Common myeloid progenitor, CD34-positive (primary cell): ENCODE results near the gene SLC43A1.

Experiments
- CTCF ChIA-PET: fragments of 350-600 bp; sonication (Branson Sonifier 250); formaldehyde crosslinking; loops from one replicate; lab custom pipeline; 2021; ENCODE audit warnings: antibody characterized with exemption; lab: Charles Lee
- POLR2A ChIA-PET: fragments of 350-600 bp; sonication (Branson Sonifier 250); formaldehyde crosslinking; loops from one replicate; lab custom pipeline; 2021; ENCODE audit warnings: antibody characterized with exemption; lab: Charles Lee
- DNase-seq, 3 donors: peaks; one replicate each; pipeline versions ENCODE4 v3.0.0 to v3.0.0-alpha.2; 2013
- H3K27ac ChIP-seq, 2 experiments: 1 replicate in 1 of 2; 2 replicates in 1 of 2; pipeline ENCODE4 v1.7.0; 2013; ENCODE audit warnings: inconsistent platforms in 2 of 2, low read length in 2 of 2, mild to moderate bottlenecking in 2 of 2, low read depth in 1 of 2, moderate library complexity in 1 of 2; ENCODE audit not compliant: severe bottlenecking in 2 of 2, insufficient read depth in 1 of 2, poor library complexity in 1 of 2
- H3K27me3 ChIP-seq, 5 experiments: replicated peaks in 2 of 5; 1 replicate in 3 of 5; 2 replicates in 2 of 5; pipeline versions ENCODE4 v1.6.1 to v1.7.0; 2013; ENCODE audit warnings: low read length in 4 of 5, mild to moderate bottlenecking in 2 of 5, moderate library complexity in 2 of 5, inconsistent platforms in 1 of 5; ENCODE audit not compliant: insufficient read depth in 5 of 5, control insufficient read depth in 4 of 5
- H3K36me3 ChIP-seq, 4 experiments: 1 replicate in 2 of 4; 2 replicates in 2 of 4; pipeline versions ENCODE4 v1.6.1 to v1.7.0; 2013; ENCODE audit warnings: low read length in 3 of 4, control low read depth in 1 of 4, mild to moderate bottlenecking in 1 of 4; ENCODE audit not compliant: control insufficient read depth in 4 of 4, insufficient read depth in 4 of 4
- H3K4me1 ChIP-seq, 4 experiments: 1 replicate in 3 of 4; 2 replicates in 1 of 4; pipeline versions ENCODE4 v1.6.1 to v1.7.1; 2013; ENCODE audit warnings: low read length in 3 of 4, mild to moderate bottlenecking in 3 of 4, control low read depth in 1 of 4, inconsistent platforms in 1 of 4, moderate library complexity in 1 of 4; ENCODE audit not compliant: control insufficient read depth in 4 of 4, insufficient read depth in 4 of 4; ENCODE audit errors: control extremely low read depth in 1 of 4
- H3K4me3 ChIP-seq, 7 experiments: 1 replicate in 4 of 7; 2 replicates in 3 of 7; pipeline versions ENCODE4 v1.5.1 to v1.7.0; 2013; ENCODE audit warnings: mild to moderate bottlenecking in 7 of 7, low read length in 6 of 7, moderate library complexity in 6 of 7, inconsistent platforms in 2 of 7, low read depth in 2 of 7, control low read depth in 1 of 7; ENCODE audit not compliant: insufficient read depth in 4 of 7, control insufficient read depth in 1 of 7; ENCODE audit errors: extremely low read depth in 1 of 7
- H3K9me3 ChIP-seq, 5 experiments: 1 replicate in 4 of 5; 2 replicates in 1 of 5; pipeline versions ENCODE4 v1.6.1 to v1.7.1; 2013; ENCODE audit warnings: low read length in 4 of 5, mild to moderate bottlenecking in 2 of 5, inconsistent platforms in 1 of 5, low read depth in 1 of 5, moderate library complexity in 1 of 5; ENCODE audit not compliant: control insufficient read depth in 4 of 5, insufficient read depth in 2 of 5; ENCODE audit errors: control extremely low read depth in 1 of 5
- WGBS: methylation state at CpG from one replicate; pipeline ENCODE4 v1.1.5; 2013; ENCODE audit not compliant: insufficient coverage; 5-methylcytosine and 5-hydroxymethylcytosine counted together

Gene SLC43A1

GRCh38 chr11:57530596-57531507, 15.3 kb upstream of the SLC43A1 start, which contains the start of gene TIMM10:
TSS of gene TIMM10 (minus strand) at chr11:57530754. CDS start at chr11:57530189, 565 bp downstream.
- Histone ChIP-seq H3K27me3 (no peaks in the 10 kb centered on the region), H3K4me3 (peak within 1 kb of the TSS; percentile 62 to 96 (median 85)), H3K27ac (peak within 1 kb of the TSS; percentile 67 to 88), H3K4me1 (peaks cover 7 to 32% (median 19%) of the 10 kb centered on the region in 4 experiments), H3K36me3 (peaks cover 3 to 28% (median 8%) of the 10 kb centered on the region in 4 experiments), H3K9me3 (no peaks in the 10 kb centered on the region)
- ChIA-PET CTCF (interaction anchor here (1.1 to 11.8 kb wide), 9 partner anchors 14 to 183 kb away, joined by 3 to 410 read pairs (median 9); partner anchors contain the start of genes SLC43A1 and UBE2L6), POLR2A (interaction anchor here (0.8 to 1.2 kb wide), 3 partner anchors 107 to 1947 kb away, joined by 3 read pairs; no protein-coding TSS in a partner anchor)
- DNase-seq, result peak; percentile 97 to 98 (median 98)
- 0% methylated on average over 48 of the region's 49 CpGs for WGBS

GRCh38 chr11:57530215-57530595, 14.7 kb upstream of the SLC43A1 start:
- H3K36me3 ChIP-seq, result peaks cover 3 to 31% (median 8%) of the 10 kb centered on the region in 4 experiments
- DNase-seq, result no peak
- WGBS, result 1% methylated on average over 16 of the region's 17 CpGs
- POLR2A ChIA-PET, result no interaction called here
- H3K27me3 ChIP-seq, result no peaks in the 10 kb centered on the region
- peak overlapping the region; percentile 62 to 96 (median 85) for H3K4me3 ChIP-seq
- peak overlapping the region; percentile 67 to 88 for H3K27ac ChIP-seq
- no peaks in the 10 kb centered on the region for H3K9me3 ChIP-seq
- CTCF ChIA-PET, result interaction anchor here (1.6 to 11.8 kb wide), 8 partner anchors 14 to 185 kb away, joined by 4 to 410 read pairs (median 54); partner anchors contain the start of gene SLC43A1
- peaks cover 7 to 32% (median 19%) of the 10 kb centered on the region in 4 experiments for H3K4me1 ChIP-seq

GRCh38 chr11:57529012-57529411, 13.5 kb upstream of the SLC43A1 start:
- no peak for DNase-seq
- ChIA-PET CTCF (interaction anchor here (0.8 to 11.8 kb wide), 18 partner anchors 12 to 183 kb away, joined by 3 to 410 read pairs (median 6); partner anchors contain the start of genes RTN4RL2, SLC43A1 and UBE2L6), POLR2A (no interaction called here)
- Histone ChIP-seq H3K4me1 (peaks cover 7 to 32% (median 19%) of the 10 kb centered on the region in 4 experiments), H3K4me3 (no peak overlapping the region), H3K9me3 (peaks cover 0 to 2% (median 0%) of the 10 kb centered on the region in 5 experiments), H3K27ac (peak overlapping the region in 1 of 2 experiments; percentile 88), H3K27me3 (no peaks in the 10 kb centered on the region), H3K36me3 (peaks cover 3 to 35% (median 8%) of the 10 kb centered on the region in 4 experiments)

GRCh38 chr11:57527056-57527631, 11.6 kb upstream of the SLC43A1 start:
- peak; percentile 62 to 79 (median 72) for DNase-seq
- Histone ChIP-seq H3K4me3 (no peak overlapping the region), H3K27me3 (no peaks in the 10 kb centered on the region), H3K9me3 (peaks cover 0 to 2% (median 0%) of the 10 kb centered on the region in 5 experiments), H3K4me1 (peaks cover 7 to 31% (median 19%) of the 10 kb centered on the region in 4 experiments), H3K27ac (no peak overlapping the region), H3K36me3 (peaks cover 3 to 35% (median 8%) of the 10 kb centered on the region in 4 experiments)
- WGBS, result 25% methylated on average over 2 of the region's 7 CpGs
- CTCF ChIA-PET, result interaction anchor here (0.5 to 11.8 kb wide), 43 partner anchors 9 to 255 kb away, joined by 3 to 410 read pairs (median 5); partner anchors contain the start of genes P2RX3, RTN4RL2, SLC43A1 and SMTNL1
- POLR2A ChIA-PET, result no interaction called here

GRCh38 chr11:57523419-57523818, 7.9 kb upstream of the SLC43A1 start:
- ChIA-PET CTCF (interaction anchor here (1.4 to 10.6 kb wide), 5 partner anchors 7 to 178 kb away, joined by 3 to 410 read pairs (median 99); partner anchors contain the start of gene SLC43A1), POLR2A (no interaction called here)
- peaks cover 3 to 26% (median 3%) of the 10 kb centered on the region in 4 experiments for H3K36me3 ChIP-seq
- no peak overlapping the region for H3K4me3 ChIP-seq
- no peak for DNase-seq
- 92% methylated on average over 4 of the region's 4 CpGs for WGBS
- H3K27me3 ChIP-seq, result no peaks in the 10 kb centered on the region
- H3K4me1 ChIP-seq, result no peaks in the 10 kb centered on the region
- H3K27ac ChIP-seq, result no peak overlapping the region
- peaks cover 0 to 2% (median 0%) of the 10 kb centered on the region in 5 experiments for H3K9me3 ChIP-seq

GRCh38 chr11:57521116-57521515, 5.6 kb upstream of the SLC43A1 start:
- Histone ChIP-seq H3K27ac (no peak overlapping the region), H3K27me3 (no peaks in the 10 kb centered on the region), H3K4me3 (no peak overlapping the region), H3K36me3 (peaks cover 0 to 7% (median 0%) of the 10 kb centered on the region in 4 experiments), H3K9me3 (peaks cover 0 to 2% (median 0%) of the 10 kb centered on the region in 5 experiments), H3K4me1 (peaks cover 2 to 3% (median 2%) of the 10 kb centered on the region in 4 experiments)
- no peak for DNase-seq
- WGBS, result 100% methylated on average over 1 of the region's 2 CpGs
- ChIA-PET POLR2A (no interaction called here), CTCF (interaction anchor here (1.5 to 9.1 kb wide), 3 partner anchors 6 to 28 kb away, joined by 3 to 158 read pairs (median 132); partner anchors contain the start of gene TIMM10)
